GM19372 (cell line): ENCODE measurements around the gene LCMT1.
"Not testable (repeated sequence)": the region's sequence is repeated elsewhere in the genome, so short reads cannot be mapped to it uniquely, and the experiment has no call there.

Experiments used
- ATAC-seq: cut with Tn5 transposase; IDR thresholded peaks from one replicate; pipeline ENCODE4 v1.9.1; 2021; ENCODE audit warnings: mild to moderate bottlenecking, low read depth, moderate library complexity; ENCODE audit not compliant: unreplicated experiment

Gene LCMT1

DNA sequence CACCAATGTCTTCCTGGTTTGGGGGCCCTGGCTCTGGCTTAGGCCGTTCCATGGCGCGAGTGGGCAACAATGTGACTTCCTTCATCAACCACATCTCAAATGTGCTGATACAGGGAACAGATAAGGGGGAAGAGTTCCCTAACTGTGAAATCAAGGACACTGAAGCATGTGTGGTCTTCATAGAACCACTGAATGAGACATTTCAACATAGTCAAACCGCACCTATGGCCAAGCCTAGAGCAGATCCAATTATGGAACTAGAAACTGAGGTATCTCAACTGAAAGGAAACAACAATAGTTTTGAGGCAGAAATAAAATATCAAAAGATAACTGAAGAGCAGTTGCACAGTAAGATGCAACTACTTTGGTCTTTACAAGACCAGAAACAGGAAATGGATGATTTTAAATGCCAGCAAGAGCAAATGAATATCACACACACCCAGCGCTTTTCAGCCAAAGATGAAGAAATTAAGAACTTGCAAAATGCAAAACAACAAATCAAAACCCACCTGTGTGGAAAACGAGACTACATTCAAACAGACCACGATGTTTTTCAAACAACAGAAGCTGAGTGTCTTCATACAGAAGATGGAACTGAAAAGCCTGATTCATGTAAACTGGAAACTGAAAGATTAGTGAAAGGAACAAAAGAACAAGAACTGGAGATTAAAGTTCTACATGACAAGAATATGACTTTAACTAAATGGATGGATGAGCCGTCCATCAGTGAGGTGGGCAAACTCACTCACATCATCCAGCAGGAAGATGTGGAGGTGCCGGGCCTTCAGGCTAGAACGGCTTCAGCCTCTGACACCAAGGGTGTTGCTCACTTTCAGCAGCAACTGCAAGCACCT, 18.1 kb upstream of the LCMT1 start:
- peak; percentile 69 for ATAC-seq

DNA sequence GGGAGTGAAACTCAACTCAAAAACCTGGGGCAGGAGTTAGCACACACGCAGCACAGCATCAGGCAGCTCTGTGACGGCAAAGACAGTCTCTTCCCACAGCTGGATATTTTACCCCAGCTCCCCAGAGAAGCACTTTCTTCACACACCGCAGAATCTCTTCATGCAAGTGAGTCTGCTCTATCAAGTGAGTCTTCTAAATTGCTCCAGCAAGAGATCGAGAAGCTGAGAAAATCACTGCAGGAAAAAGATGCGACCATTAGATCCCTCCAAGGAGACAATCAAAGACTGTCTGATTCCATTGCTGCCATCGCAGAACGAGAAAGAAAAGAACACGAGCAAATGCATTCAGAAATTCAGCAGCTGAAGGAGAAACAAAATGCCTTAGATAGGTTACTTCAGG, 16.9 kb upstream of the LCMT1 start:
- no peak for ATAC-seq

- ATAC-seq, result no peak
Measured at GRCh38 chr16:25095636-25096035, 15.9 kb upstream of the LCMT1 start.

- ATAC-seq, result no peak
Measured at GRCh38 chr16:25097276-25097975, 14.1 kb upstream of the LCMT1 start.

DNA sequence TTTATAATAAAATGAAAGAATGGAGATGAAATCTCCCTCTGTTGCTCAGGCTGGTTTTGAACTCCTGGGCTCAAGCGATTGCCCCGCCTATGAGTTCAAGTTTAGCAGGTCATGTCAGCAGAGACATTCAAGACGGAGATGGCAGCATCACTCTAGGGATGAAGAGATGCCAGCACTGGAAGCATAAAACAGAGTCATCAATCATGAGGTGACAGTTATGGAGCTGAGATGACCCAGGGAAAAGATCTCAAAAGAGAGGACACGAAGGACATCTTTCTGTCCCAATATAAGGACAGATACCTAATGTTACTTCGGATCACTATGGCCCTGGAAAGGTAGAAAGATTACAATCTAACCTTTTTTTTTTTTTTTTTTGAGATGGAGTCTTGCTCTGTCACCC, 11.0 kb upstream of the LCMT1 start:
- ATAC-seq, result no peak

DNA sequence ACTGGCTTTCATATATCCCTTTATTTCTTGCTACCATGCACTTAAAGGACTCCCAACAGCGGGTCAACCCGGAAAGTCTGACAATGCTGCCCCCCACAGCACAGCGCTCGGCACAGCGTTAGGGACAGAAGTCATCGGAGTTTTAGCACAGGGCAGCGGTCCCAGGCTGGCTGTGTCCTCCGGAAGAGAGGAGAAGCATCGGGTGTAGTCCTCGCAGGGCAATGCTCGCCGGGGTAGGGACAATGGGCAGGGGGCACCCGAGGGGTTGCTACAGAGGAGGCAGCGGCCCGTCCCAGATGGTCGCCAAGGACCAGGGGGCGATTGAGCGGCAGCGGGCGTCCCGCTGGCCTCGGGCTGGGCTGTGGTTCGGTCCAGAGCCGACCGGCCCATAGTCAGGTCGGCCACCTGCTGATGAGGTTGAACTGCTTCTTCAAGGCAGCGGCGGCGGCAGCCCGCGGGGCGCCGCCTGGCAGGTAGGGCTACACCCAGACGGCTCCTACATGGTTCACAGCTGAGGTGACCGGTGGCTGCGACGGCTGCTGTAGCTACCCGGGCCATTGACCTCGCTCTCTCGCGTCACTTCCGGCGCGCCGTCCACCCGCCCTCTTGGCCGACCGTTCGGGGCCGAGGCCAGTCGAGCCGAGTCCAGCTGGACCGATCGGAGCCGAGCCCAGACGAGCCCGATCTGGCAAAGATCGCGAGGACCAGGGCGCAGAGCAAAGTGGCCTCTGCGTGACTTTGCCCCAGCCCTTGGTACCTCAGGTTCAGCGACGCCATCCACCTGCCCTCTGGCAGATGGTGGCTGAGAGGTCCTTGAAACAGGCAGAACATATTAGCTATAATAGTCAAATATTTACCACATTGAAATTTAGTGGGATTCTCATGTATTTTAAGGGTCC, 4.7 kb upstream of the LCMT1 start:
- ATAC-seq, result peak; percentile 47

DNA sequence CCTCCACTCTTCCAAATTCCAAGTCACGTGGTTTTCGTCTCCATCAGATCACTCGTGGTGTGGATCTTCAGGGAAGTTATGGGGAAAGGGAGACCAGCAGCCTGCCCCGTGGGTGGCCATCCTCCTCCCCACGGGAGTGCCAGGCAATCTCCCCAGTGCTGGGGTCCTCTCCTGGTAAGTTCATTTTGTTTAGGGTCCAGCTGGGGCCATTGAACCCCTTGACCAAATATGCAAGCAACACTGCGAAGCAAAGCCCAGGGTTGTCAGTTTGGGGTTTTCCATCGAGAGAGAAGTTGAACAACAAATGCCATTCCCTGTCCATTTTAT, 4.1 kb upstream of the LCMT1 start:
- no peak for ATAC-seq

DNA sequence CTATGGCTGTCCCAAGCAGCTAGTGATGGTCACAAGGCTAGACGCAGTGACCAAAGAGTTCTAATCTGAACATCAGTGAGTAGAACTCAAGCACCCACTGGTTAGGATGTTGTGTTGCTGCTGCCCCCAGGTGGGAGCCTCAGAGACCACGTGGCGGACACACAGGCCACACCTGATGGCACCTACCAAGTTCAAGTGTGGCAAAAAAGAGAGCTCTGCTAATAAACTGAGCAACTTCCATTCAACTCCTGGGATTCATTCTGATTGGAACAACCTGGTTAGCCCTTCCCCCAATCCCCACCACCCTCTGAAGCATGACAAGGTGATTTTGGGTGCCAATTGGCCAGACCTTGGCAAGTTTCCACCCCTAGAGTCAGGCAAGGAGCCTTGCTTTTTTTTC, 3.5 kb upstream of the LCMT1 start:
- no peak for ATAC-seq

DNA sequence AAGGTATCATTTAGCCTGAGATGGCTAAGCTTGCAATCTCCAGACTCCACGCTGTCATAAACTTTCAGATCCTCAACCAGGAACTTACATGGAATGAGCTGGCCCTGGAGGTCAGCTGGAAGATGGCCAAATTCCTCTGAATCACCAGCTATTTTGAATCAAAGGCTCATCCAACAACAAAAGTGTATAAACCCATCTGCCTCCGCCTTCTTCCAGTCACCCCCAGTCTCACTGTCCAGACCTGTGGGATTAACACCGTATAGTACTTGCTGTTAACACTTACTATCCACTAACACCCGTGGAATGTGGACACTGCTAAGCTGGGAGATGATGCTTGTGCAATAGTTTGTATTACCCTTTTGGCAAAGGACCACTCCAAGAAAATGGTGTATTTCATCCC, 1.9 kb upstream of the LCMT1 start:
- ATAC-seq, result no peak

DNA sequence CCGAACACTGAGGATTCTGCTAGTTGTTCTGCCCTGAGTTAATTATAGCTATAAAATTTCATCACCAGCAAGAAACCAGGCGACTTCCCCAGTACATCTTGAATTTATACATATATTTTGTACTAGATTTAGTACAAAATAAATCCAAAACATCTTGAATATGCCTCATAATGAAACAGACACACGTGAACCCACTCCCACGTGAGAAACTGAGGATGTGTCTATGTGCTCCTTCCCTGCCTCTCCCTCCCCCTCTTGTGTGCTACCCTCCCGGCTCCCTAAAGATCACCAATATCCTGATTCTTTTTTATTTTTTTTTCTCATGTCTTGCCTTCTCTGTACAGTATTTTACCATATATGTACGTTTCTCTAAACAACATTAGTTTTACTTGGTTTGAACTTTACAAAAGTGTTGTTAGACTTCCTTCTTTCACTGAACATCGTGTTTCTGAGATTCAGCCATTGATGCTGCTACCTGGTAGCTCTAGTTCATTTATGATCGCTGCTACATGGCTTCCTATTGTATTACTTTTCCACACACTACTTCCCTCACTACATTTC, 1.1 kb upstream of the LCMT1 start:
- ATAC-seq, result no peak

DNA sequence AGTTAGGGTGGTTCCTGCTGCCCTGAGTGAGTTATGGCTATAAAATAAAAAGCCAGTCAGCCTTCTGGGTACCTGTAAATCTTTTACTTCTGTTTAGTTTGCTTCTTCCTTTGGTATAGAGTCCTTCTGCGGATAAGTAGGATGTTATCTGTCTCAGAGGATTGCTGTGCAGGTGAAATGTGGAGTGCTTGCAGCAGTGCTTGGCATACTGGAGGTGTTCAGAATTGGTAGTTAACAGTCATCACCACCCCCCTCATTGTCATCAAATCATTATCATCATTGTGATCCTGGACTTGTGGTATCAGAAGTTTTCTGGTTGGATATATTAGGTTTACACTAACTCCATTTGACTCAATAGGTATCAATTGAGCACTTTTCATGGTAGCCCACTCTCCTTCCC, 2.6 kb downstream of the LCMT1 start:
- ATAC-seq, result no peak

GRCh38 chr16:25118851-25119578, 7.5 kb downstream of the LCMT1 start:
- no peak for ATAC-seq

DNA sequence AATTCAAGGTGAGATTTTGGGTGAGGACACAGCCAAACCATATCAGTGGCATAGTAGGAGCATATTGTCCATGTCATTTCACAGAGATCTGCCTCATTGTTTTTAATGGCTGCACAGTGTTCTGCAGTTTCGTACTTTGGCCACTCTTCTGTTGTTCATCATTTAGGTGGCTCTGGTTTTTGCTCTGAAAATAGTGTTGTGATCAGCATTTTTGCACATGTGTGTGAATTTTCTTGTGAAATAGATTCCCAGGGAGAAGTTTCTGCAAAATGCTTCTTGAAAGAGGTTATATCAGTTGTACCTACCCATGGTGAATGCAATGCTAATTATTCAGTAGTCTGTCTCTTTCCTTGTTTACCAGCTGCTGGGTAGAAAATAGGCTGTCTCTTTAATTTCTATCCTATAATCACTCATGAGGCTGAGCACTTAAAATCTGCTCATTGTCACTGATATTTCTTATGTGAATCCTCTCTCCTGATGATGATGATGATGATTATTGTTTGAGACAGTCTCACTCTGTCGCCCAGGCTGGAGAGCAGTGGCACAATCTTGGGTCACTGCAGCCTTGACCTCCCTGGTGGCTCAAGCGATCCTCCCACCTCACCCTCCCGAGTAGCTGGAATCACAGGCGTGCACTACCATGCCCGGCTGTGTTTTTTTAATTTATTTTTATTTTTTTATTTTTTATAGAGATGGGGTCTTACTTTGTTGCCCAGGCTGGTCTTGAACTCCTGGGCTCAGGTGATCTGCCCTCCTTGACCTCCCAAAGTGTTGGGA, 10.5 kb downstream of the LCMT1 start:
- no peak for ATAC-seq

DNA sequence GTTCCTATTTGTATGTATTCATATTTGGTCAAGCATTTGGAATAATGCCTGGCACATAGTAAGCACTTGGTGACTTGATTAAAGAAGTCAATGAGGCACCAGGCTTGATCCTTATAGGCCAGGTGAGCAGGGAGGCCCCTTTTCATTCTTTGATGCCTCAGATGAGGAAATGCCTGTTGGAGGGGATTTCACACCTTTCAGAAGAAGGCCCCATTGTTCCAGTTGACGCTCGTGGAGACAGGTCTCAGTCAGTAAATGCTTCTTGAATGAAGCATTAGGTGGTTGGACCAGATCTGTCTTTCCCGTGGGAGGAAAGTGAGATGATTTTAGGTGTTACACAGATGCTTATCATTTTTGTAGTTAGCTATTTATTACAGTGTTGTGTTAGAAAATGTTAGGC, 13.0 kb downstream of the LCMT1 start:
- ATAC-seq, result no peak

- ATAC-seq, result not testable (repeated sequence)
Measured at GRCh38 chr16:25126086-25126666, 14.6 kb downstream of the LCMT1 start.

GRCh38 chr16:25126820-25127232, 15.3 kb downstream of the LCMT1 start:
- no peak for ATAC-seq

- ATAC-seq, result not testable (repeated sequence)
Measured at GRCh38 chr16:25132751-25133150, 21.2 kb downstream of the LCMT1 start.

GRCh38 chr16:25134166-25134700, 22.7 kb downstream of the LCMT1 start:
- no peak for ATAC-seq
